ENCODE data around the gene ERAP2.

Gene ERAP2

DNA sequence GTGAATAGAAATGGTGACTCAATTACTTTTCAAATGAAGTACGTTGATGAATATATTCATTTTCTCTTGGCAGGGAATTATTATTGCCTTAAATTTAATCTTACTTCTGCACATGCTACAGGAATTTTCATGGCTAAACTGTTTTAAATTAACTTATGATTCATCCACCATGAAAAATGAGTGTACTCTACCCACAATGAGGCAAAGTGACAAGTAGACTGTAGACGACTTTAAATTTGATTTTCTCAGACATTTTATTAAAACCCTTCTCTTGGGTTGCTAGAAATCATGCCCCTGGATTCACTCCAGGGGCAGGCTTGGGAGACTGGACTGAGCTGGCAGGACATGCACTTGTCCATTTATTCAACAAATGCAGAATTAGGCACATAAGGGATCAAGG is 23.5 kb upstream of the ERAP2 start:
- H3K36me3 ChIP-seq (replicated peaks in 1 of 2; ENCODE audit: control insufficient read depth in 2 of 2, insufficient read depth in 2 of 2, low read length in 2 of 2), result no peaks in the 10 kb centered on the region
- H3K18ac ChIP-seq (ENCODE audit: low read length), result no peak overlapping the region
- H3K4ac ChIP-seq (ENCODE audit: low read length), result no peak overlapping the region
- no peak for DNase-seq (ENCODE audit: low spot score)
- H3K27me3 ChIP-seq (ENCODE audit: control insufficient read depth in 3 of 3, insufficient read depth in 3 of 3, low read depth in 1 of 3, low read length in 3 of 3), result no peaks in the 10 kb centered on the region
- no peak overlapping the region for H3K23ac ChIP-seq (ENCODE audit: low read depth, low read length, poor library complexity)
- no peak overlapping the region for H3K9ac ChIP-seq (ENCODE audit: low read depth, low read length, poor library complexity)
- no peak overlapping the region for H3K27ac ChIP-seq (replicated peaks; ENCODE audit: low read length)
- H3K79me1 ChIP-seq (ENCODE audit: low read depth, low read length), result no peaks in the 10 kb centered on the region
- no peak overlapping the region for H4K91ac ChIP-seq (ENCODE audit: low read depth, low read length, poor library complexity)
- no peaks in the 10 kb centered on the region for H3K9me3 ChIP-seq (replicated peaks in 1 of 2; ENCODE audit: control insufficient read depth in 2 of 2, insufficient read depth in 1 of 2, low read depth in 1 of 2, low read length in 2 of 2)
- no peak overlapping the region for H2AFZ ChIP-seq (ENCODE audit: low read length)
- no CpG with 5 or more reads among the region's 2 CpGs for WGBS, 2 donors (ENCODE audit: extremely low coverage in 2 of 2, insufficient read length in 2 of 2, insufficient replicate concordance in 1 of 2)
- no peak overlapping the region for H3K14ac ChIP-seq (ENCODE audit: low read length)
- H3K4me3 ChIP-seq (ENCODE audit: low read length in 2 of 2), result no peak overlapping the region
- no peak overlapping the region for H2BK12ac ChIP-seq (ENCODE audit: low read length)
- no peak overlapping the region for H2AK5ac ChIP-seq (ENCODE audit: low read depth, low read length)
- no peak overlapping the region for H4K8ac ChIP-seq (ENCODE audit: low read depth, low read length)
- H3K4me2 ChIP-seq (ENCODE audit: insufficient read depth, low read length, poor library complexity, severe bottlenecking), result no peak overlapping the region
- H3K4me1 ChIP-seq (ENCODE audit: control insufficient read depth in 2 of 2, insufficient read depth in 1 of 2, low read depth in 1 of 2, low read length in 2 of 2), result peaks cover 4 to 9% of the 10 kb centered on the region in 2 donors
- H2BK120ac ChIP-seq (ENCODE audit: low read depth, low read length), result no peak overlapping the region
- no peak overlapping the region for H2BK15ac ChIP-seq (ENCODE audit: low read length)
- no peak overlapping the region for H2BK5ac ChIP-seq (ENCODE audit: low read length)

DNA sequence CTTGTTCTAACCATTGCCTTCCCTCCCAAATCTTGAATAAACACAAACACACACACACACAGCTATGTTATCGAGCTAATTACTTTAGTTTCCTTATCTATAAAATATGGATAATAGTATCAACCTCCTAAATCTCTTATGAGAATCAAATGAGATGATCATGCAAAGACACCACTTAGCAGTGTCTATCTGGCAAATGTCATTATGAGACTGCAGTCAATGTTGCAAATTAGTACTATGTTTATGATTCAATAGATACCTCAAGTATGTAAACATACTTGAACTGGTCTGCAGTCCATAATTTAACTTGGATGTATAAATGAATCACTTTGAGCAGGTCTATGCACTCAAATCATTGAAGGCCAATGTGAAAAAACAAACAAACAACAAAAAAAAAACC is 22.2 kb upstream of the ERAP2 start:
- Histone ChIP-seq H3K79me1 (ENCODE audit: low read depth, low read length) (no peaks in the 10 kb centered on the region), H2AFZ (ENCODE audit: low read length) (no peak overlapping the region), H3K14ac (ENCODE audit: low read length) (no peak overlapping the region), H2BK5ac (ENCODE audit: low read length) (no peak overlapping the region), H4K8ac (ENCODE audit: low read depth, low read length) (no peak overlapping the region), H3K18ac (ENCODE audit: low read length) (no peak overlapping the region), H4K91ac (ENCODE audit: low read depth, low read length, poor library complexity) (no peak overlapping the region), H3K4me3 (ENCODE audit: low read length in 2 of 2) (no peak overlapping the region), H3K9ac (ENCODE audit: low read depth, low read length, poor library complexity) (no peak overlapping the region), H3K4ac (ENCODE audit: low read length) (no peak overlapping the region), H2BK15ac (ENCODE audit: low read length) (no peak overlapping the region), H3K9me3 (replicated peaks in 1 of 2; ENCODE audit: control insufficient read depth in 2 of 2, insufficient read depth in 1 of 2, low read depth in 1 of 2, low read length in 2 of 2) (no peaks in the 10 kb centered on the region), H3K27me3 (ENCODE audit: control insufficient read depth in 3 of 3, insufficient read depth in 3 of 3, low read depth in 1 of 3, low read length in 3 of 3) (no peaks in the 10 kb centered on the region), H2AK5ac (ENCODE audit: low read depth, low read length) (no peak overlapping the region), H3K36me3 (replicated peaks in 1 of 2; ENCODE audit: control insufficient read depth in 2 of 2, insufficient read depth in 2 of 2, low read length in 2 of 2) (no peaks in the 10 kb centered on the region), H3K27ac (replicated peaks; ENCODE audit: low read length) (no peak overlapping the region), H2BK120ac (ENCODE audit: low read depth, low read length) (no peak overlapping the region), H2BK12ac (ENCODE audit: low read length) (no peak overlapping the region), H3K23ac (ENCODE audit: low read depth, low read length, poor library complexity) (no peak overlapping the region), H3K4me1 (ENCODE audit: control insufficient read depth in 2 of 2, insufficient read depth in 1 of 2, low read depth in 1 of 2, low read length in 2 of 2) (peaks cover 4 to 9% of the 10 kb centered on the region in 2 donors), H3K4me2 (ENCODE audit: insufficient read depth, low read length, poor library complexity, severe bottlenecking) (no peak overlapping the region)
- DNase-seq (ENCODE audit: low spot score), result no peak
- no CpG with 5 or more reads among the region's 1 CpG for WGBS, 2 donors (ENCODE audit: extremely low coverage in 2 of 2, insufficient read length in 2 of 2, insufficient replicate concordance in 1 of 2)

DNA sequence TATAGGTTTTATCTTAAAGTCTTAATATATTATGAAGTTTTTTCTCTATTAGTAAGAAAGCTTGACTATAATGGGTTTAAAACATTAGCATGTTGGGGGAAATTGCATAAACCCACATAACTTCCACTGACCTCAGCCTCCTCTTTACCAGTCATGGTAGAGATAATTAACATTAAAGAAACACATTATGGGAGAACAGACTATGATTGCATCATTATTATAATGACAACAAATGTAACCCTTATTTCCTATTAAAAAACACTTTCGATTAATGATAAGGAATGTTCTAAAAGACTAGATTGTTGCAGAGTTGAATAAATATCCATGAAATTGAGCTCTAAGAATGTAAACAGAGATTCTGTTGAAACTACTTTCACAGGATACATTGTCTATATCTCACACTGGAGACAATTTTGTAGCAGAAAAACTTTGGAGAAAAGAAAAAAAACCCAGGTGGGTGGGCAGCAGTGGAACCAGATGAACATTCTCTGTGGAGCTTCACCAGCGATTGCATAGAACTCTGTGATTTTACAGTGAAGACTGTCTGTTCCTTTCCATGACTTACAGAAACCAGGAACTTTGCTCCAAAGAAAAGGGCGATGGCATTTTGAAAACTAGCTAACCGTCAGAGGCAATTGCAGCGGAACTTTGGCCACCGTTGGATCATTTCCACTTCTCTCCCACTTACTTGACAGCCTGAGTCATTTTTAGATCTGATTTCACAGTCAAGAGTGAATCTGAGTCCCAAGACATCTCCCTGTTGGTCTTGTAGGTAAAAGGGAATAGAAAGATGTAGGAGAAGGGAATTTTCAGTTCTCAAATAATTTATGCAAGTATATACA is 21.0 kb upstream of the ERAP2 start:
- no peak overlapping the region for H3K23ac ChIP-seq (ENCODE audit: low read depth, low read length, poor library complexity)
- no peak for DNase-seq (ENCODE audit: low spot score)
- H3K4me1 ChIP-seq (ENCODE audit: control insufficient read depth in 2 of 2, insufficient read depth in 1 of 2, low read depth in 1 of 2, low read length in 2 of 2), result peaks cover 4 to 9% of the 10 kb centered on the region in 2 donors
- no peak overlapping the region for H2BK12ac ChIP-seq (ENCODE audit: low read length)
- H3K9ac ChIP-seq (ENCODE audit: low read depth, low read length, poor library complexity), result no peak overlapping the region
- no CpG with 5 or more reads among the region's 6 CpGs for WGBS, 2 donors (ENCODE audit: extremely low coverage in 2 of 2, insufficient read length in 2 of 2, insufficient replicate concordance in 1 of 2)
- no peaks in the 10 kb centered on the region for H3K9me3 ChIP-seq (replicated peaks in 1 of 2; ENCODE audit: control insufficient read depth in 2 of 2, insufficient read depth in 1 of 2, low read depth in 1 of 2, low read length in 2 of 2)
- H4K91ac ChIP-seq (ENCODE audit: low read depth, low read length, poor library complexity), result no peak overlapping the region
- H2AFZ ChIP-seq (ENCODE audit: low read length), result no peak overlapping the region
- no peaks in the 10 kb centered on the region for H3K79me1 ChIP-seq (ENCODE audit: low read depth, low read length)
- no peak overlapping the region for H2BK15ac ChIP-seq (ENCODE audit: low read length)
- no peak overlapping the region for H3K4me2 ChIP-seq (ENCODE audit: insufficient read depth, low read length, poor library complexity, severe bottlenecking)
- H2BK120ac ChIP-seq (ENCODE audit: low read depth, low read length), result no peak overlapping the region
- H3K36me3 ChIP-seq (replicated peaks in 1 of 2; ENCODE audit: control insufficient read depth in 2 of 2, insufficient read depth in 2 of 2, low read length in 2 of 2), result no peaks in the 10 kb centered on the region
- no peak overlapping the region for H2AK5ac ChIP-seq (ENCODE audit: low read depth, low read length)
- no peak overlapping the region for H3K18ac ChIP-seq (ENCODE audit: low read length)
- H3K4me3 ChIP-seq (ENCODE audit: low read length in 2 of 2), result no peak overlapping the region
- H3K4ac ChIP-seq (ENCODE audit: low read length), result no peak overlapping the region
- no peaks in the 10 kb centered on the region for H3K27me3 ChIP-seq (ENCODE audit: control insufficient read depth in 3 of 3, insufficient read depth in 3 of 3, low read depth in 1 of 3, low read length in 3 of 3)
- H4K8ac ChIP-seq (ENCODE audit: low read depth, low read length), result no peak overlapping the region
- no peak overlapping the region for H3K27ac ChIP-seq (replicated peaks; ENCODE audit: low read length)
- H3K14ac ChIP-seq (ENCODE audit: low read length), result no peak overlapping the region
- no peak overlapping the region for H2BK5ac ChIP-seq (ENCODE audit: low read length)

DNA sequence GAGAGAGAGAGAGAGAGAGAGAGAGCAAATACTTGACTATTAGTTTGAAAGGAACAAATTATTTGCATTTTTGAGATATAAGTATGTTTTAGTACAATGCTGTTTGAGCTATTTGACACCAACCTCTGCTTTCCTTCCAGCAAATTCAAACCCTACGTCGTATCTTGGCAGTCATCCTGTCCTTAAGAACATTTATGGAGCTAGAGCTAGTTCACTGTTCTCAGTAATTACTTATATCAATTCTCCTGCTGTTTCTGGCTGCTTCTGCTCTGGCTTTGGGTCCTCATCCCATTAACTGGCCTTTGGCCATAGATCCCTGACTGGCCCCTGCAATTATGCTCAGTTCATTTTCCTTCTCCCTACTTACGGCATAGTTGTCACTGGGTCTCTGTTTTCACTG is 19.9 kb upstream of the ERAP2 start:
- H3K4me1 ChIP-seq (ENCODE audit: control insufficient read depth in 2 of 2, insufficient read depth in 1 of 2, low read depth in 1 of 2, low read length in 2 of 2), result peaks cover 2 to 6% of the 10 kb centered on the region in 2 donors
- H2BK5ac ChIP-seq (ENCODE audit: low read length), result no peak overlapping the region
- DNase-seq (ENCODE audit: low spot score), result no peak

More for the DNA sequence above, 19.9 kb upstream of the ERAP2 start:
- no peak overlapping the region for H3K4me3 ChIP-seq (ENCODE audit: low read length in 2 of 2)
- no peak overlapping the region for H2BK120ac ChIP-seq (ENCODE audit: low read depth, low read length)
- H3K9me3 ChIP-seq (replicated peaks in 1 of 2; ENCODE audit: control insufficient read depth in 2 of 2, insufficient read depth in 1 of 2, low read depth in 1 of 2, low read length in 2 of 2), result no peaks in the 10 kb centered on the region
- H3K14ac ChIP-seq (ENCODE audit: low read length), result no peak overlapping the region
- H2BK15ac ChIP-seq (ENCODE audit: low read length), result no peak overlapping the region
- no peaks in the 10 kb centered on the region for H3K79me1 ChIP-seq (ENCODE audit: low read depth, low read length)
- no peak overlapping the region for H3K4ac ChIP-seq (ENCODE audit: low read length)
- H2BK12ac ChIP-seq (ENCODE audit: low read length), result no peak overlapping the region
- H3K18ac ChIP-seq (ENCODE audit: low read length), result no peak overlapping the region
- H2AFZ ChIP-seq (ENCODE audit: low read length), result no peak overlapping the region
- no peak overlapping the region for H2AK5ac ChIP-seq (ENCODE audit: low read depth, low read length)
- H4K91ac ChIP-seq (ENCODE audit: low read depth, low read length, poor library complexity), result no peak overlapping the region
- WGBS, 2 donors (ENCODE audit: extremely low coverage in 2 of 2, insufficient read length in 2 of 2, insufficient replicate concordance in 1 of 2), result no CpG with 5 or more reads among the region's 3 CpGs
- no peak overlapping the region for H3K9ac ChIP-seq (ENCODE audit: low read depth, low read length, poor library complexity)
- no peak overlapping the region for H3K23ac ChIP-seq (ENCODE audit: low read depth, low read length, poor library complexity)
- H3K27me3 ChIP-seq (ENCODE audit: control insufficient read depth in 3 of 3, insufficient read depth in 3 of 3, low read depth in 1 of 3, low read length in 3 of 3), result no peaks in the 10 kb centered on the region
- H4K8ac ChIP-seq (ENCODE audit: low read depth, low read length), result no peak overlapping the region
- H3K4me2 ChIP-seq (ENCODE audit: insufficient read depth, low read length, poor library complexity, severe bottlenecking), result no peak overlapping the region
- no peak overlapping the region for H3K27ac ChIP-seq (replicated peaks; ENCODE audit: low read length)
- H3K36me3 ChIP-seq (replicated peaks in 1 of 2; ENCODE audit: control insufficient read depth in 2 of 2, insufficient read depth in 2 of 2, low read length in 2 of 2), result no peaks in the 10 kb centered on the region
